SK-N-SH treated with all-trans-retinoic acid at 6 μM for 48 hours (cell line): ENCODE results near the gene CD83.

ENCODE experiments used
- ATAC-seq: fragments of 200-7000 bp; cut with Tn5 transposase; 3 replicates; pipeline ENCODE4 v1.9.1; 2020; ENCODE audit warnings: mild to moderate bottlenecking, moderate library complexity
- ARNTL ChIP-seq: fragments of 450-650 bp; formaldehyde crosslinking; IDR thresholded peaks from 2 replicates; pipeline ENCODE4 v1.5.0; 2020; ENCODE audit warnings: low read depth, mild to moderate bottlenecking, moderate library complexity, borderline replicate concordance
- BACH2 ChIP-seq: fragments of 250-450 bp; sonication (Bioruptor Pico); IDR thresholded peaks from 2 replicates; pipeline ENCODE4 v1.9.0; 2021; ENCODE audit warnings: mild to moderate bottlenecking, borderline replicate concordance
- CREB5 ChIP-seq: fragments of 250-450 bp; sonication (Bioruptor Pico); IDR thresholded peaks from 2 replicates; pipeline ENCODE4 v1.5.1; 2020; ENCODE audit warnings: low read depth, mild to moderate bottlenecking, moderate library complexity
- CSDC2 ChIP-seq: fragments of 250-450 bp; sonication (Bioruptor Pico); IDR thresholded peaks from 2 replicates; pipeline ENCODE4 v1.5.0; 2020; ENCODE audit warnings: mild to moderate bottlenecking, moderate library complexity
- CSRNP3 ChIP-seq: fragments of 250-450 bp; sonication (Bioruptor Pico); IDR thresholded peaks from 2 replicates; pipeline ENCODE4 v1.5.1; 2021; ENCODE audit warnings: mild to moderate bottlenecking, moderate library complexity
- ESRRG ChIP-seq: fragments of 250-450 bp; sonication (Bioruptor Pico); IDR thresholded peaks from 2 replicates; pipeline ENCODE4 v1.6.1; 2021; ENCODE audit warnings: mild to moderate bottlenecking
- ISL1 ChIP-seq: fragments of 250-450 bp; sonication (Bioruptor Pico); IDR thresholded peaks from 2 replicates; pipeline ENCODE4 v2.1.2; 2022; ENCODE audit warnings: mild to moderate bottlenecking, moderate library complexity
- OSR1 ChIP-seq: fragments of 250-450 bp; sonication (Bioruptor Pico); IDR thresholded peaks from 2 replicates; pipeline ENCODE4 v1.8.0; 2022; ENCODE audit warnings: moderate library complexity, mild to moderate bottlenecking, inconsistent platforms
- POU6F1 ChIP-seq: fragments of 250-450 bp; sonication (Bioruptor Pico); IDR thresholded peaks from 2 replicates; pipeline ENCODE4 v1.8.0; 2021; ENCODE audit warnings: low read depth, mild to moderate bottlenecking, moderate library complexity, borderline replicate concordance
- PPARA ChIP-seq: fragments of 250-450 bp; sonication (Bioruptor Pico); IDR thresholded peaks from 2 replicates; pipeline ENCODE4 v1.5.0; 2020; ENCODE audit warnings: mild to moderate bottlenecking, borderline replicate concordance
- RARB ChIP-seq: fragments of 250-450 bp; sonication (Bioruptor Pico); IDR thresholded peaks from 2 replicates; pipeline ENCODE4 v1.8.0; 2021; ENCODE audit warnings: mild to moderate bottlenecking, moderate library complexity
- SNAI2 ChIP-seq: fragments of 250-450 bp; sonication (Bioruptor Pico); IDR thresholded peaks from 2 replicates; pipeline ENCODE4 v1.5.0; 2020; ENCODE audit warnings: mild to moderate bottlenecking, moderate library complexity
- TCF4 ChIP-seq: fragments of 250-450 bp; sonication (Bioruptor Pico); IDR thresholded peaks from 2 replicates; pipeline ENCODE4 v1.8.0; 2021; ENCODE audit warnings: mild to moderate bottlenecking, moderate library complexity, borderline replicate concordance
- TOX ChIP-seq: fragments of 250-450 bp; sonication (Bioruptor Pico); IDR thresholded peaks from 2 replicates; pipeline ENCODE4 v1.8.0; 2021; ENCODE audit warnings: mild to moderate bottlenecking, moderate library complexity, borderline replicate concordance
- TSHZ2 ChIP-seq: fragments of 250-450 bp; sonication (Bioruptor Pico); IDR thresholded peaks from 2 replicates; pipeline ENCODE4 v1.5.0; 2020; ENCODE audit warnings: mild to moderate bottlenecking, moderate library complexity
- ZFP30 ChIP-seq: fragments of 450-650 bp; formaldehyde crosslinking; IDR thresholded peaks from 2 replicates; pipeline ENCODE4 v1.5.0; 2022; ENCODE audit warnings: mild to moderate bottlenecking, moderate library complexity
- ZNF565 ChIP-seq: fragments of 450-650 bp; formaldehyde crosslinking; conservative IDR thresholded peaks from 2 replicates; pipeline ENCODE4 v1.5.0; 2020; ENCODE audit warnings: low read depth, mild to moderate bottlenecking, moderate library complexity
- ZNF70 ChIP-seq: fragments of 450-650 bp; formaldehyde crosslinking; IDR thresholded peaks from 2 replicates; pipeline ENCODE4 v1.5.0; 2020; ENCODE audit warnings: mild to moderate bottlenecking, moderate library complexity
- ZNF8 ChIP-seq: fragments of 450-650 bp; formaldehyde crosslinking; IDR thresholded peaks from 2 replicates; pipeline ENCODE4 v1.5.0; 2020; ENCODE audit warnings: mild to moderate bottlenecking, moderate library complexity

Gene CD83

GRCh38 chr6:14177413-14178082 is 60.0 kb downstream of the CD83 start:
- no peak for ATAC-seq
- TF ChIP-seq TOX (CRISPR knock-in tag) (no peak), ISL1 (CRISPR knock-in tag) (no peak), ZNF70 (CRISPR knock-in tag) (no peak), CREB5 (CRISPR knock-in tag) (no peak), ARNTL (no peak), TCF4 (CRISPR knock-in tag) (no peak), ZNF565 (CRISPR knock-in tag) (no peak), TSHZ2 (CRISPR knock-in tag) (no peak)
- TF ChIP-seq, all 23 proteins: peak for 0

GRCh38 chr6:14178083-14178445 is 60.5 kb downstream of the CD83 start:
- no peak for ATAC-seq
- no peak for TF ChIP-seq CREB5 (CRISPR knock-in tag)
- TF ChIP-seq ZNF565 (CRISPR knock-in tag): no peak
- TF ChIP-seq CSRNP3 (CRISPR knock-in tag): no peak
- no peak for TF ChIP-seq POU6F1 (CRISPR knock-in tag)
- no peak for TF ChIP-seq ZFP30 (CRISPR knock-in tag)
- TF ChIP-seq CSDC2 (CRISPR knock-in tag): no peak
- no peak for TF ChIP-seq PPARA (CRISPR knock-in tag)
- no peak for TF ChIP-seq TSHZ2 (CRISPR knock-in tag)
- TF ChIP-seq OSR1 (CRISPR knock-in tag): no peak
- TF ChIP-seq ARNTL: no peak
- TF ChIP-seq RARB (CRISPR knock-in tag): no peak
- TF ChIP-seq ZNF8 (CRISPR knock-in tag): no peak
- no peak for TF ChIP-seq SNAI2 (CRISPR knock-in tag)
- TF ChIP-seq ESRRG (CRISPR knock-in tag): no peak
- no peak for TF ChIP-seq TOX (CRISPR knock-in tag)
- no peak for TF ChIP-seq BACH2 (CRISPR knock-in tag)
